HG03175 (cell line): ENCODE measurements around the gene CD163L1.

ENCODE experiments used
- ATAC-seq: cut with Tn5 transposase; IDR thresholded peaks from one replicate; pipeline ENCODE4 v1.9.1; 2021; ENCODE audit warnings: mild to moderate bottlenecking, moderate library complexity; ENCODE audit not compliant: unreplicated experiment

Gene CD163L1

DNA sequence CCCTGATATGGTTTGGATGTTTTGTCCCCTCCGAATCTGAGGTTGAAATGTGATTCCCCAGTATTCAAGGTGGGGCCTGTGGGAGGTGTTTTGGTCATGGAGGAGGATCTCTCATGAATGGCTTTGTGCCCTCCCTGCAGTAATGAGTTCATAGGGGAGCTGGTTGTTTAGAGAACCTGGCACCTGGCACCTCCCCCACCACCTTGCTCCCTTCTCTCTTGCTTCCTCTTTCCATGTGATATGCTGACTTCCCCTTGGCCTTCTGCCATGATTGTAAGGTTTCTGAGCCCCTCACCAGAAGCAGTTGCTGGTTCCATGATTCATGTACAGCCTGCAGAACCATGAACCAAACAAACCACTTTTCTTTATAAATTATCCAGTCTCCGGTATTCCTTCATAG is 32.6 kb downstream of the CD163L1 start:
- ATAC-seq, result no peak

DNA sequence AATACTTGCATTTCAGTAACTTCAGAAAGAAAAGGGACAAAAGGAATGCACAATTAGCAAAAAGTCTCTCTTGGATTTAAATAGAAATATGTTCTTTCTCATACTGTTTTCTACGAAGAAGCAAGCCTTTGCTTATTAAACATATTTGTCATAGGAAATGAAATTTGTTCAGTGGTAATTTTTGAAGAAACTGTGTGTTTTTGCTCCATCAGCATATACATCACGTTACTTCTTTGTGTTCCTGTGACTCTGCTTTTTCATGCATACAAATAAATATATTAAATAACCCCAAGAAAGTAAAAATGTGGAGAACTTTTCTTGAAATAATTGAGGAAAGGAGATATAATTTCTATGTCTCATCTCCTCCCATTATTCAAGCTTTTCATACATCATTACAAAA is 39.7 kb downstream of the CD163L1 start:
- no peak for ATAC-seq

DNA sequence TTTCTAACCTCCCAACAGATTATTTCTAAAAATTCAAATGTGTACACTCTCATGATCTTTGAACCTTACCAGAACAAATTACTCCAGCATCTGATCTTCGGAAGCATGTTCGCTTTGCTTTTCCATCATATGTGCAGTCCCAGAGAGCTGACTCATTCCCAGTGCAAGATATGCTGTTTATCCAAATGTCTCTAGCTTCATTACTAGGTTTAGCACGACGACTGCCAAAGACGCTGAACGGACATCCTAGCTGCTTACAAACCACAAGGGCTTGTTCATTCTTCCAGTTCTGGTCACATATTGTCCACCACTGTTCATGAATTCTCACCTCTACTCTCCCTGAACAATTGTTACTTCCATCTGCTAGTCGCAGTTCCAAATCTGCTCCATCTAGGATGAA is 40.5 kb downstream of the CD163L1 start:
- ATAC-seq, result no peak

DNA sequence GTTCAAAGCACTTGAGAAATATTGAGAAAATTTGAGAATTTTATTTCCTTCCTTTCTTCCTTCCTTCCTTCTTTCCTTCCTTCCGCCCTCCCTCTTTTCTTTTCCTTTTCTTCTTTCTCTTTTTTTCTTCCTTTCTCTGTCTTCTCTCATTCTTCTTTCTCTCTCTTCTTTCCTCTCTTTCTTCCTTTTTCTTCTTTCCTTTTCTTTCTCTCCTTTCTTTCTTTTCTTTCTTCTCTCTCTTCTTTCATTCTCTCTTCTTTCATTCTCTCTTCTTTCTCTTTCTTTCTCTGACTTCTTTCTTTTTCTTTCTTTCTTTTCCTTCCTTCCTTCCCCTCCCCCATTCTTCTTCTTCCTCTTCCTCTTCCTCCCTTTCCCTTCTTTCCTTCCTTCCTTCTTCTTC is 44.9 kb downstream of the CD163L1 start:
- ATAC-seq, result no peak

GRCh38 chr12:7396418-7396817 is 47.5 kb downstream of the CD163L1 start:
- no peak for ATAC-seq

GRCh38 chr12:7395950-7396349 is 48.0 kb downstream of the CD163L1 start:
- no peak for ATAC-seq

DNA sequence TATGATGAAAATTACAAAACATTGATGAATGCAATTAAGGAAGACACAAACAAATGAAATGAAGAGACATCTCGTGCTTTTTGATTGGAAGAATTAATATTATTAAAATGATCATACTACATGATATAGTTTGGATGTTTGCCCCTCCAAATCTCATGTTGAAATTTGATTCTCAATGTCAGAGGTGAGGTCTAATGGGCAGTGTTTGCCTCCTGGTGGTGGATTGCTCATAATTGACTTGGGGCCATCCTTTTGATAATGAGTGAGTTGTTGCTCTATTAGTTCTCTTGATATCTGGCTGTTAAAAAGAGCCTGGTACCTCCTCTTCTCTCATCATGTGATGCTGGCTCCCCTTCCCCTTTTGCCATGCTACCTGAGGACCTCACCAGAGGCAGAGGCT is 56.7 kb downstream of the CD163L1 start:
- no peak for ATAC-seq

- ATAC-seq, result no peak
Observed at GRCh38 chr12:7383157-7383556, 60.8 kb downstream of the CD163L1 start.

DNA sequence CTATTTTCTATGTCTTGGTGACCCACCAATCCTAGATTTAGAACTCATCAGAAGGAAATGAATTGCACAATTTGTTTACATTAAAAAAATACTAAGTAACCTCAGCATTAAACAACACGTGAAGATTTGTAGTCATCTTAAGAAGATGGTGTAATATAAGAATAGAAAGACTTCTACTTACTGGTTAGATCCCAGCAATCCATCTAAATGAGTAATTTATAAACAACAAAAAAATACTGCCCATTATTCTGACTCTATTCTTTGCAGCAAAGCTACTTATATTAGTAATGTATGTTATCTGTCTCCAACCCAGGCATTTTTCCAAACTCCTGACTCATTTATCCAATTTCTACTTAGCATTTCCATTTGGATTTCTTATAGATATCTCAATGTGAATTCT is 67.8 kb downstream of the CD163L1 start:
- no peak for ATAC-seq

DNA sequence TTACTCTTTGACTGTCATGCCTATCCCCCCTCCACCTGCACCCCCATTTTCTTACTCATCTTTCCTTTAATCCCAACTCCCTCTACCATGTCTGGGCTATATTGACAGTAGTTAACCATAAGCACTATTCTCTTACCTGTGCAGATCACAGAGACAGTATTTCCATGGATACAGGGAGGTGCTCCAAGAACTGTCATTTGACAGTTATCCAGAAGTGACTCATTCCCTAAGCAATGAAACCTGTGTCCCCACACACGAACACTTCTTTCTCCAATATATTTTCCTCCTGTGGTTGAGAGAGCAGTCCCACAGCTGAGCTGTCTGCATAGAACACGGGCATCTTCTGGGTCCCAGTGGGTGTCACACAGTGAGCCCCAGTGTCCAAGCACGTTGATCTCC is 68.8 kb downstream of the CD163L1 start:
- ATAC-seq, result no peak

GRCh38 chr12:7374423-7375144 is 69.4 kb downstream of the CD163L1 start:
- ATAC-seq, result no peak

DNA sequence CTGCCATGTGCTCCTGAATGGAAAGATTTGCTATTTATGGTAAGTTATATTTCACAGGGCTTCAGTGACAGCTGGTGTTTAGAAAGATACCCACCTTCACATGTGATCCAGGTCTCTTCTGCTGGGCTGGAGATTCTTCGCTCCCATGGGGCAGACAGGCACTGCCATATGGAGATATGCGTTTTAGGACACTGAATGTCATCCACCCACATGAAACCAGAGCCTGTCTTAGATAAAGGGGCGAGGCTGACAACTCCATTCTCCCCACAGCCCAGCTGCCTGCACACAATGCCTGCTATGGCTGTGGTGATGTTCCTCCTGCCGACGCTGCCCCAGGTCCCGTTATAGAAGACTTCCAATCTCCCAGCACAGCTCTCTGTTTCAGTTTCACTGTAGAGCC is 70.7 kb downstream of the CD163L1 start:
- ATAC-seq, result no peak

- ATAC-seq, result peak; percentile 69
Observed at GRCh38 chr12:7369274-7369729, 74.7 kb downstream of the CD163L1 start.

DNA sequence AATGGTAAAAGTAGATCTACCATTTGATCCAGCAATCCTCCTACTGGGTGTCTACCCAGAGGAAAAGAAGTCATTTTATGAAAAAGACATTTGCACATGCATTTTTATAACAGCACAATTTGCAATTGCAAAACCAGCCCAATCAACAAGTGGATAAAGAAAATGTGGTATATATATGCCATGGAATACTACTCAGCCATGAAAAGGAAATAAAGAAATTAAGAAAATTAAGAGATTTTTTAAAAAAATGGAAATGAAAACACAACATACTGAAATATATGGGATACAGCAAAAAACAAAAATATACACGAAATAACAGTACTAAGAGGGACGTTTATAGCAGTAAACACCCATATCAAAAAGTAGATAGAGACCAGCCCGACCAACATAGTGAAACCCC is 81.2 kb downstream of the CD163L1 start:
- no peak for ATAC-seq

DNA sequence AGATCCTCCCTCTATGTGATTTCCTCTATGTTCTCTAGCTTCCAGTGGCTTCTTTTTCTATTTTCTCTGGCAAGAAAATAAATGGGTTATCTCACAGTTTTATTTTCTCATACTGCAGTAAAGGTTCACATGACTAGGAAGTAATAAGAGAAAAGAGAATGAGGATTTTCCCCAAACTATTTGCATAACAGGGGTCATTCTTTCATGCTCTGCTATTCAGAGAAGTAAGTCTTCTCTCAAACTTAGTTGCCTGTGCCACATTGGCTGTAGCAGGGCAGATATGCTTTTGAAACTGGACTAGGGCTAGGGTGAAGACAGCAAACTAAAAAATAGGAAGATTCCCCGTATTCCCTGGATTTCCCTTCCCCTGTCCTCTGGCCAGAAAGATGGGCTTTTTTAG is 82.7 kb downstream of the CD163L1 start:
- ATAC-seq, result no peak

DNA sequence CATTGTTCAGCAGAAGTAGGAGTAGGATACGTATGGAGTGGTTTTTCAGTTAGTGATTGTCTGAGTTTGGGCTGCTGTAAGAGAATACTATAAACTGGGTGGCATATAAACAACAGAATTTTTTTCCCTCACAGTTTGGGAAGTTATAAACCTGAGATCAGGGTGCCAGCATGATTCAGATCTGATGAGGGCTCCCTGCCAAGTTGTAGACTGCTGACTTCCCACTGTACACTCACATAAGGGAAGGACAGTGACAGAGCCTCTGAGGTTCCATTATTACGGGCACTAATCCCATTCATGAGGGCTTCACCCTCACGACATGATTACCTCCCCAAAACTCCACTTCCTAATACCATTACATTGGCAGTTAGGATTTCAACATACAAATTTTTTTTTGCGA is 89.4 kb downstream of the CD163L1 start:
- no peak for ATAC-seq

DNA sequence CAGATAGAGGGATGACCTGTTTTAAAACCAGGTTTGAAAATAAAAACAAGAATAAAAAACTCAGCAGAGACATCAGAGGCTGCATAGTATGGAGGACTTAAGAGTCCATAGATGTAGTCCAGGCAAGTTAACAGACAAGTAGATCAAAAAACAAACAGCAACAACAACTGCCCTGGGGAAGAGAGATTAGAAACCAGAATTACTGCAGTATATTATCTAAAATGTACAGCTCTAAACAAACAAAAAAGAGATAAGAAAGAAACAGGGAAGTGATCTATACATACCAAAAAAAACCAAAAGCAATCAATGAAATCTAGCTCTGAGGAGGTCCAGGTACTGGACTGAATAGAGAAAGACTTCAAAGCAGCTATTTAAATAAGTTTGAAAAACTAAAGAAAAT is 91.3 kb downstream of the CD163L1 start:
- ATAC-seq, result no peak

GRCh38 chr12:7351177-7351576 is 92.8 kb downstream of the CD163L1 start:
- ATAC-seq, result no peak

- ATAC-seq, result no peak
Observed at GRCh38 chr12:7349418-7349817, 94.5 kb downstream of the CD163L1 start.

DNA sequence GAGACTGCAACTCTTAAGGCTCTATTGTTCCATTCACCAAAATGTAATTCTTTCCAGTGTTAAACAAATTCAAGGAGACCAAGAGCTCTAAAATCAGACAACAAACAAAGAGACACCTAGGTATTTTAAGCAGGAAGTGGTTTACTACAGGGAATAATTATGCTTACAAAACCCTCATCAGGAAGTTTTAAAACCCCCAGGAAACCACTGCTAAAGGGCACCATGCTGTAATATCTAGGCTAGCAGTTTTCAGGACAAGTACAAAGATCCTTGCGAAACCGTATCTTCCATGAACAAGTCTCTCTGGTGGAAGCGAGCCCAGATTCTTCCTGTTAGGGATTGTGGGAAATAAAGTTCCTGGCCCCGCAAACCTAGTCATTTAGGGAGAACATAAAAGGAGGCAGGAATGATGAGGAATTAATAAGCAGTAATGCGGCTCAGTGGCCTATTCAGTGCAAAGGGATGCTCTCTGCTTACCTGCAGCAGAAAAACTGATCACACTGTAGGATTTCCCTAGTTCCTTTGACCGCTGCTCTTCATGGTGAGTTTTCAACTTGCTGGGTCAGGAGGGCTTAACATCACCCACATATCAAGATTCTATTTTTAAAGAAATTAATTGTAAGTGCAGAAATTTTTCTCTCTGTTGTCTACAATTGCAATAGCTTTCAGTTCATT is 97.3 kb downstream of the CD163L1 start:
- ATAC-seq, result no peak

DNA sequence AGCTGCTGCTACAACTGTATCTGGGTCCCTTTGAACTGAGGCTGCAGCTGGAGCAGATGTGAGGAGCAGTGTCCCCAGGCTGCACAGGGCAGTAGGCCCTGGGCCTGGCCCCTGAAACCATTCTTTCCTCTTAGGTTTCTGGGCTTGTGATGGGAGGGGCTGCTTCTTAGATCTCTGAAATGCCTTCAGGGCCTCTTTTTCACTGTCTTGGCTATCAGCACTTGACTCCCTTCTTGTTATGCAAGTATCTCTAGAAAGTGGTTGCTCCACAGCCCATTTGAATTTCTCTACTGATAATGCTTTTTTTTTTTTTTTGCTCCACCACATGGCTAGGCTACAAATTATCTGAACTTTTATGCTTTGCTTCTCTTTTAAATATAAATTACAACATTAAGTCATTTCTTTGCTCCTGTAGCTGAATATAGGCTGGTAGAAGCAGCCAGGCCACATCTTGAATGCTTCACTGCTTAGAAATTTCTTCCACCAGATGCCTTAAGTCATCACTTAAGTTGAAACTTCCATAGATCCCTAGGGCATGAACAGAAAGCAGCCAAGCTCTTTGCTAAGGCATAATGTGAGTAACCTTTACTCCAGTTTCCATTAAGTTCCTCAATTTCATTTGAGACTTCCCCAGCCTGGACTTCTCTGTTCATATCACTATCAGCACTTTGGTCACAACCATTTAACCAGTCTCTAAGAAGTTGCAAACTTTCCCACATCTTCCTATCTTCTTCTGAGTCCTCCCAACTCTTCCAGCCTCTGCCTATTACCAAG is 98.9 kb downstream of the CD163L1 start:
- ATAC-seq, result no peak

- ATAC-seq, result no peak
Observed at GRCh38 chr12:7339675-7340074, 104.3 kb downstream of the CD163L1 start.
